H9 (cell line): Measurements from ENCODE around the gene EPC1. TPM values are rescaled to one million over a fixed set of nuclear protein-coding genes. Genes with fewer than 3 reads are reported as not detected.
A peak's percentile ranks its signal among the peaks of the same experiment; 100 is the strongest.

ENCODE experiments used
- DNase-seq: peaks from one replicate; pipeline ENCODE4 v3.0.0-alpha.2; 2017
- H2AFZ ChIP-seq: one replicate; pipeline ENCODE4 v1.6.1; 2013; ENCODE audit warnings: mild to moderate bottlenecking, low read length, control low read depth, moderate library complexity
- H2AK5ac ChIP-seq: 2 replicates; pipeline ENCODE4 v1.6.1; 2013; ENCODE audit warnings: low read length, control low read depth, mixed read lengths; ENCODE audit not compliant: insufficient read length
- H2BK120ac ChIP-seq: one replicate; pipeline ENCODE4 v1.6.1; 2013; ENCODE audit warnings: low read depth, mild to moderate bottlenecking, low read length, control low read depth, inconsistent platforms; ENCODE audit not compliant: poor library complexity, severe bottlenecking
- H2BK12ac ChIP-seq: 2 replicates; pipeline ENCODE4 v1.6.1; 2013; ENCODE audit warnings: low read length, control low read depth, mixed read lengths, low read depth; ENCODE audit not compliant: insufficient read length
- H2BK15ac ChIP-seq: 2 replicates; pipeline ENCODE4 v1.6.1; 2013; ENCODE audit warnings: low read depth, low read length, control low read depth
- H2BK20ac ChIP-seq: one replicate; pipeline ENCODE4 v1.6.1; 2013; ENCODE audit warnings: low read depth, mild to moderate bottlenecking, low read length, control low read depth, inconsistent platforms; ENCODE audit not compliant: poor library complexity, severe bottlenecking
- H2BK5ac ChIP-seq: 2 replicates; pipeline ENCODE4 v1.6.1; 2013; ENCODE audit warnings: low read length, control low read depth, mixed read lengths; ENCODE audit not compliant: insufficient read length
- H3K14ac ChIP-seq: 2 replicates; pipeline ENCODE4 v1.6.1; 2013; ENCODE audit warnings: low read length, control low read depth; ENCODE audit not compliant: insufficient read depth
- H3K18ac ChIP-seq: 2 replicates; pipeline ENCODE4 v1.6.1; 2013; ENCODE audit warnings: low read depth, mild to moderate bottlenecking, mixed read lengths, low read length, control low read depth; ENCODE audit not compliant: insufficient read length
- H3K23ac ChIP-seq: 2 replicates; pipeline ENCODE4 v1.6.1; 2013; ENCODE audit warnings: low read length, control low read depth, mixed read lengths, low read depth; ENCODE audit not compliant: insufficient read length
- H3K23me2 ChIP-seq: 2 replicates; pipeline ENCODE4 v1.6.1; 2013; ENCODE audit warnings: low read depth, mild to moderate bottlenecking, mixed read lengths, low read length, control low read depth; ENCODE audit not compliant: insufficient read length, poor library complexity, severe bottlenecking
- H3K27ac ChIP-seq: 2 replicates; pipeline ENCODE4 v1.5.1; 2013; ENCODE audit warnings: low read length, control low read depth, mixed read lengths, low read depth; ENCODE audit not compliant: insufficient read length
- H3K27me3 ChIP-seq: 2 replicates; pipeline ENCODE4 v1.6.1; 2013; ENCODE audit warnings: low read length, control low read depth, inconsistent platforms; ENCODE audit not compliant: insufficient read depth
- H3K4ac ChIP-seq: 2 replicates; pipeline ENCODE4 v1.6.1; 2013; ENCODE audit warnings: low read depth, mild to moderate bottlenecking, control low read depth, inconsistent platforms, low read length, moderate library complexity
- H3K4me1 ChIP-seq: 2 replicates; pipeline ENCODE4 v1.6.1; 2013; ENCODE audit warnings: low read length, control low read depth, inconsistent platforms; ENCODE audit not compliant: insufficient read depth
- H3K4me2 ChIP-seq: 2 replicates; pipeline ENCODE4 v1.6.1; 2013; ENCODE audit warnings: low read length, control low read depth, mixed read lengths; ENCODE audit not compliant: insufficient read length, insufficient read depth
- H3K56ac ChIP-seq: 2 replicates; pipeline ENCODE4 v1.6.1; 2013; ENCODE audit warnings: low read depth, mild to moderate bottlenecking, mixed read lengths, low read length, control low read depth; ENCODE audit not compliant: insufficient read length
- H3K79me1 ChIP-seq: 2 replicates; pipeline ENCODE4 v1.6.1; 2013; ENCODE audit warnings: low read depth, mild to moderate bottlenecking, moderate library complexity, low read length, control low read depth, inconsistent platforms; ENCODE audit not compliant: insufficient read depth, poor library complexity, severe bottlenecking
- H3K79me2 ChIP-seq: 2 replicates; pipeline ENCODE4 v1.6.1; 2013; ENCODE audit warnings: low read length, control low read depth, inconsistent platforms; ENCODE audit not compliant: insufficient read depth
- H3K9ac ChIP-seq: 2 replicates; pipeline ENCODE4 v1.6.1; 2013; ENCODE audit warnings: low read length, control low read depth, mixed read lengths; ENCODE audit not compliant: insufficient read length; ENCODE audit errors: extremely low read depth
- H3K9me3 ChIP-seq: one replicate; pipeline ENCODE4 v1.6.1; 2013; ENCODE audit warnings: low read depth, low read length, inconsistent platforms; ENCODE audit not compliant: control insufficient read depth
- H3T11ph ChIP-seq: one replicate; pipeline ENCODE4 v1.6.1; 2013; ENCODE audit warnings: mild to moderate bottlenecking, low read length, control low read depth, inconsistent platforms
- H4K20me1 ChIP-seq: one replicate; pipeline ENCODE4 v1.6.1; 2013; ENCODE audit not compliant: control insufficient read depth, insufficient read length, insufficient read depth
- H4K5ac ChIP-seq: 2 replicates; pipeline ENCODE4 v1.6.1; 2013; ENCODE audit warnings: low read depth, mild to moderate bottlenecking, mixed read lengths, low read length, control low read depth; ENCODE audit not compliant: insufficient read length
- H4K8ac ChIP-seq: replicated peaks from 2 replicates; pipeline ENCODE4 v1.6.1; 2013; ENCODE audit warnings: low read length, control low read depth, mixed read lengths, low read depth; ENCODE audit not compliant: insufficient read length
- H4K91ac ChIP-seq: 2 replicates; pipeline ENCODE4 v1.6.1; 2013; ENCODE audit warnings: low read depth, mild to moderate bottlenecking, moderate library complexity, mixed read lengths, low read length, control low read depth; ENCODE audit not compliant: insufficient read length
- H3K27ac Mint-ChIP-seq, 3 experiments: 2 replicates in 2 of 3; 3 replicates in 1 of 3; pipeline ENCODE4 v1.8.0; 2020 to 2021; ENCODE audit warnings: mixed read lengths in 3 of 3, mild to moderate bottlenecking in 1 of 3, moderate library complexity in 1 of 3
- H3K27me3 Mint-ChIP-seq: 2 replicates; pipeline ENCODE4 v1.8.0; 2021; ENCODE audit warnings: low read depth, mild to moderate bottlenecking, moderate library complexity, mixed read lengths
- H3K36me3 Mint-ChIP-seq, 3 experiments: 2 replicates in 2 of 3; 3 replicates in 1 of 3; pipeline ENCODE4 v1.8.0; 2020 to 2021; ENCODE audit warnings: low read depth in 3 of 3, mixed read lengths in 3 of 3; ENCODE audit not compliant: insufficient read depth in 1 of 3
- H3K4me1 Mint-ChIP-seq, 2 experiments: 2 replicates each; pipeline ENCODE4 v1.8.0; 2020; ENCODE audit warnings: mixed read lengths in 2 of 2
- H3K4me3 Mint-ChIP-seq, 2 experiments: 2 replicates in 1 of 2; 3 replicates in 1 of 2; pipeline ENCODE4 v1.8.0; 2020 to 2021; ENCODE audit warnings: mild to moderate bottlenecking in 2 of 2, mixed read lengths in 2 of 2, moderate library complexity in 1 of 2
- H3K9me3 Mint-ChIP-seq, 2 experiments: 2 replicates in 1 of 2; 3 replicates in 1 of 2; pipeline ENCODE4 v1.8.0; 2020; ENCODE audit warnings: mild to moderate bottlenecking in 2 of 2, mixed read lengths in 2 of 2, moderate library complexity in 1 of 2
- CTCF ChIP-seq: fragments of 200-600 bp; sonication (generic); conservative IDR thresholded peaks from 3 replicates; pipeline ENCODE4 v1.8.0; 2021; ENCODE audit warnings: antibody characterized with exemption, mild to moderate bottlenecking
- WGBS: extraction: QIAGEN DNeasy Blood & Tissue Kit; methylation state at CpG from one replicate; pipeline ENCODE4 v1.1.7; 2013; ENCODE audit warnings: missing lambda C conversion rate, low lambda C conversion rate, mixed read lengths; ENCODE audit not compliant: insufficient read length; ENCODE audit errors: extremely low coverage; 5-methylcytosine and 5-hydroxymethylcytosine counted together
- total RNA-seq: library from RNA; stranded (reverse); gene quantifications from 2 replicates; pipeline ENCODE4 v1.2.1, GENCODE V29; 2021

The EPC1 gene
- total RNA-seq, 1 experiment from 2014 or later: 32.5 TPM

GRCh38 chr10:32269343-32270100 is 77.4 kb downstream of the EPC1 start:
- Mint-ChIP-seq H3K9me3 (no peaks in the 10 kb centered on the region), H3K27me3 (no peaks in the 10 kb centered on the region), H3K4me1 (peaks cover 35 to 38% of the 10 kb centered on the region in 2 experiments), H3K36me3 (peaks cover 13 to 56% (median 50%) of the 10 kb centered on the region in 3 experiments; a peak in 6 of 7 replicates), H3K27ac (peak overlapping the region in 2 of 3 experiments; percentile 15 to 65; a peak in 4 of 7 replicates), H3K4me3 (no peak overlapping the region)
- no peak overlapping the region for H3K23ac ChIP-seq
- no peaks in the 10 kb centered on the region for H3K9me3 ChIP-seq
- no peak overlapping the region for H3K27ac ChIP-seq
- no peak overlapping the region for H4K8ac ChIP-seq
- no peak overlapping the region for H2AFZ ChIP-seq
- H4K20me1 ChIP-seq: no peaks in the 10 kb centered on the region
- H3K79me2 ChIP-seq: no peaks in the 10 kb centered on the region
- TF ChIP-seq CTCF: no peak
- H3K27me3 ChIP-seq: peaks cover 4% of the 10 kb centered on the region; the same call in 1 of the 2 replicates
- H3K4me1 ChIP-seq: no peaks in the 10 kb centered on the region; the same call in 1 of the 2 replicates
- no CpG with 5 or more reads among the region's 2 CpGs for WGBS
- H2AK5ac ChIP-seq: no peak overlapping the region
- H2BK5ac ChIP-seq: no peak overlapping the region
- H3K23me2 ChIP-seq: no peaks in the 10 kb centered on the region
- H2BK12ac ChIP-seq: no peak overlapping the region
- no peak overlapping the region for H2BK120ac ChIP-seq
- H3K4ac ChIP-seq: no peak overlapping the region
- H3T11ph ChIP-seq: no peak overlapping the region
- H3K18ac ChIP-seq: no peak overlapping the region
- no peak overlapping the region for H2BK20ac ChIP-seq
- H3K79me1 ChIP-seq: no peaks in the 10 kb centered on the region
- no peak for DNase-seq
- no peak overlapping the region for H4K5ac ChIP-seq
- no peak overlapping the region for H3K9ac ChIP-seq
- no peak overlapping the region for H3K56ac ChIP-seq
- H3K14ac ChIP-seq: no peak overlapping the region
- no peak overlapping the region for H2BK15ac ChIP-seq
- no peak overlapping the region for H3K4me2 ChIP-seq
- no peak overlapping the region for H4K91ac ChIP-seq
